Ovary (tissue), 9 donors: ENCODE data around the gene ARL6IP1. TPM values are rescaled to one million over a fixed set of nuclear protein-coding genes. Genes with fewer than 3 reads are reported as not detected.

Experiments
- DNase-seq, 5 donors: peaks; one replicate each; pipeline ENCODE4 v3.0.0-alpha.2; 2019 to 2020
- H3K27ac ChIP-seq, 2 donors: fragments of 200-600 bp; one replicate each; pipeline versions ENCODE4 v1.5.1 to v1.8.0; 2019 to 2022
- H3K27me3 ChIP-seq: fragments of 200-600 bp; one replicate; pipeline ENCODE4 v1.8.0; 2022
- H3K36me3 ChIP-seq: fragments of 200-600 bp; sonication (generic); one replicate; pipeline ENCODE4 v1.5.1; 2019
- H3K4me1 ChIP-seq: one replicate; pipeline ENCODE4 v1.8.1; 2013; ENCODE audit warnings: mild to moderate bottlenecking, moderate library complexity; ENCODE audit not compliant: insufficient read depth
- H3K4me3 ChIP-seq: fragments of 200-600 bp; sonication (generic); one replicate; pipeline ENCODE4 v1.5.1; 2017
- H3K9me3 ChIP-seq, 2 donors: fragments of 200-600 bp in 1 of 2; sonication (generic) in 1 of 2; one replicate each; pipeline versions ENCODE4 v1.5.1 to v1.8.1; 2013 to 2019; ENCODE audit warnings: mild to moderate bottlenecking in 1 of 2, moderate library complexity in 1 of 2
- CTCF ChIP-seq, 3 donors: fragments of 450-650 bp in 2 of 3; fragments of 200-600 bp in 1 of 3; IDR thresholded peaks; one replicate each; pipeline versions ENCODE4 v1.5.1 to v1.8.0; 2016 to 2022; ENCODE audit warnings: antibody characterized with exemption in 3 of 3, mild to moderate bottlenecking in 1 of 3
- EP300 ChIP-seq: sonication (generic); formaldehyde crosslinking; IDR thresholded peaks from one replicate; pipeline ENCODE4 v1.6.1; 2017; ENCODE audit warnings: antibody characterized with exemption
- POLR2A ChIP-seq: fragments of 450-650 bp; IDR thresholded peaks from one replicate; pipeline ENCODE4 v1.6.1; 2017; ENCODE audit warnings: antibody characterized with exemption, mild to moderate bottlenecking, moderate library complexity
- WGBS, 3 donors: extraction: QIAGEN DNeasy Blood & Tissue Kit in 1 of 3; methylation state at CpG; one replicate each; pipeline versions ENCODE4 v1.1.5 to v1.1.7; 2013 to 2017; 5-methylcytosine and 5-hydroxymethylcytosine counted together
- intact Hi-C, 4 donors: fragments of 100-400 bp; cut with DNase I; formaldehyde crosslinking; loops; one replicate each; pipeline versions ENCODE4 v1.11.0 to v1.15.1; 2022 to 2023
- polyA plus RNA-seq, 2 donors: library from polyadenylated mRNA; stranded (reverse); fragments of 200-250 nt in 1 of 2; fragments of 350-450 nt in 1 of 2; fragmentation: Illumina TruSeq in 1 of 2; extraction: RNeasy Lipid Tissue Mini Kit (QIAGEN cat#74804) in 1 of 2; gene quantifications; one replicate each; pipeline ENCODE4 v1.2.3, GENCODE V29; 2013 to 2014
- total RNA-seq, 7 donors: library from RNA; depleted of rRNA in 2 of 7; stranded (reverse); fragments of >200 nt in 2 of 7; fragmentation: NEBNext Ultra II Directional in 3 of 7; extraction: Animal tissue kit (Norgen Biotek cat#: 25700) in 3 of 7; gene quantifications; one replicate each; pipeline versions ENCODE4 v1.1.0 to v1.2.4, GENCODE V29; 2016 to 2023
- donor health status: DM: no; HTN: no; CAD: no; lungs with moderate emphysema.
- donor health status: DM: no; HTN: no; CAD: no.
- donor health status: Bipolar disorder and iron deficiency.
- donor health status: DM: yes; HTN: yes; CAD: no.
- donor health status: DM: no; HTN: no; CAD: no.
- donor health status: DM: yes; HTN: yes; CAD: no.

Gene ARL6IP1
- total and polyA plus RNA-seq, 9 donors, result 82.7 to 200 (median 109) TPM

- H3K9me3 ChIP-seq, result no peaks in the 10 kb centered on the region
- WGBS, 3 donors, result 87 to 91% (median 91%) methylated on average over 8 of the region's 8 CpGs
- intact Hi-C loops, result no loop called here
- H3K4me3 ChIP-seq, result no peak overlapping the region
- no peak for DNase-seq
- no peak for TF ChIP-seq POLR2A
- TF ChIP-seq EP300, result no peak
- TF ChIP-seq CTCF (IDR thresholded peaks at IDR 0.05), result no peak
- no peak overlapping the region for H3K27ac ChIP-seq
- no peaks in the 10 kb centered on the region for H3K4me1 ChIP-seq
- H3K36me3 ChIP-seq, result no peaks in the 10 kb centered on the region
- no peaks in the 10 kb centered on the region for H3K27me3 ChIP-seq
Measured at GRCh38 chr16:18832613-18833012, 31.3 kb upstream of the ARL6IP1 start.

- no peak for DNase-seq
- TF ChIP-seq POLR2A (no peak), CTCF (IDR thresholded peaks at IDR 0.05) (no peak), EP300 (no peak)
- no peak overlapping the region for H3K4me3 ChIP-seq
- H3K27ac ChIP-seq, result no peak overlapping the region
- intact Hi-C loops, result no loop called here
- no peaks in the 10 kb centered on the region for H3K27me3 ChIP-seq
- no peaks in the 10 kb centered on the region for H3K4me1 ChIP-seq
- H3K36me3 ChIP-seq, result no peaks in the 10 kb centered on the region
- WGBS, 3 donors, result 87 to 91% (median 88%) methylated on average over 2 of the region's 2 CpGs
- no peaks in the 10 kb centered on the region for H3K9me3 ChIP-seq
Measured at GRCh38 chr16:18832006-18832405, 30.7 kb upstream of the ARL6IP1 start.

- intact Hi-C loops, result no loop called here
- DNase-seq, result no peak
- no peak for TF ChIP-seq POLR2A
- no peak for TF ChIP-seq CTCF (IDR thresholded peaks at IDR 0.05)
- Histone ChIP-seq H3K4me1 (no peaks in the 10 kb centered on the region), H3K4me3 (no peak overlapping the region), H3K36me3 (no peaks in the 10 kb centered on the region), H3K27ac (no peak overlapping the region), H3K9me3 (no peaks in the 10 kb centered on the region), H3K27me3 (no peaks in the 10 kb centered on the region)
- 97 to 98% (median 97%) methylated on average over 6 of the region's 6 CpGs for WGBS, 3 donors
Measured at GRCh38 chr16:18829251-18829650, 27.9 kb upstream of the ARL6IP1 start.

- no peaks in the 10 kb centered on the region for H3K27me3 ChIP-seq
- intact Hi-C loops, result no loop called here
- H3K4me1 ChIP-seq, result no peaks in the 10 kb centered on the region
- no peaks in the 10 kb centered on the region for H3K9me3 ChIP-seq
- H3K27ac ChIP-seq, result no peak overlapping the region
- no peak for DNase-seq
- H3K4me3 ChIP-seq, result no peak overlapping the region
- WGBS, 3 donors, result 89 to 92% (median 90%) methylated on average over 4 of the region's 4 CpGs
- no peaks in the 10 kb centered on the region for H3K36me3 ChIP-seq
- no peak for TF ChIP-seq POLR2A
- no peak for TF ChIP-seq EP300
- no peak for TF ChIP-seq CTCF (IDR thresholded peaks at IDR 0.05)
Measured at GRCh38 chr16:18827890-18828289, 26.5 kb upstream of the ARL6IP1 start.

- Histone ChIP-seq H3K4me3 (no peak overlapping the region), H3K27ac (no peak overlapping the region), H3K9me3 (no peaks in the 10 kb centered on the region), H3K36me3 (no peaks in the 10 kb centered on the region), H3K4me1 (no peaks in the 10 kb centered on the region), H3K27me3 (no peaks in the 10 kb centered on the region)
- WGBS, 3 donors, result 80 to 83% (median 82%) methylated on average over 3 of the region's 3 CpGs
- intact Hi-C loops, result no loop called here
- TF ChIP-seq EP300 (no peak), POLR2A (no peak), CTCF (IDR thresholded peaks at IDR 0.05) (no peak)
- DNase-seq, result no peak
Measured at GRCh38 chr16:18816286-18816685, 14.9 kb upstream of the ARL6IP1 start.
